MG63 (cell line): ENCODE results near the gene KMO. TPM values are rescaled to one million over a fixed set of nuclear protein-coding genes. Genes with fewer than 3 reads are reported as not detected.

ENCODE experiments used
- DNase-seq: peaks from one replicate; pipeline ENCODE4 v3.0.0-alpha.2; 2020
- H3K27me3 ChIP-seq: fragments of 250-450 bp; sonication (Bioruptor Pico); 2 replicates; pipeline ENCODE4 v1.5.1; 2020; ENCODE audit warnings: mild to moderate bottlenecking, moderate library complexity
- H3K36me3 ChIP-seq: fragments of 250-450 bp; sonication (Bioruptor Pico); 2 replicates; pipeline ENCODE4 v1.5.1; 2020; ENCODE audit warnings: mild to moderate bottlenecking, moderate library complexity
- H3K4me3 ChIP-seq: fragments of 250-450 bp; sonication (Bioruptor Pico); 2 replicates; pipeline ENCODE4 v1.5.1; 2020; ENCODE audit warnings: mild to moderate bottlenecking, moderate library complexity
- H3K9me3 ChIP-seq: fragments of 250-450 bp; sonication (Bioruptor Pico); 2 replicates; pipeline ENCODE4 v1.5.1; 2020; ENCODE audit warnings: mild to moderate bottlenecking, moderate library complexity
- total RNA-seq: library from RNA; depleted of rRNA; stranded (reverse); fragments of >200 nt; shearing (Covaris generic); gene quantifications from 2 replicates; pipeline ENCODE4 v1.2.3, GENCODE V29; 2014; ENCODE audit warnings: low replicate concordance

Gene KMO
- total RNA-seq, 1 experiment from 2014 or later, result not detected

- Histone ChIP-seq H3K27me3 (no peaks in the 10 kb centered on the region), H3K4me3 (no peak overlapping the region), H3K36me3 (0 out of 2 replicates have a peak, but pooled peaks cover 4% of the 10 kb centered on the region), H3K9me3 (no peaks in the 10 kb centered on the region)
- DNase-seq, result no peak
Observed at GRCh38 chr1:241630899-241631298, 98.7 kb downstream of the KMO start.

GRCh38 chr1:241631674-241632073 lies 99.5 kb downstream of the KMO start:
- no peak for DNase-seq
- 0 out of 2 replicates have a peak, but pooled peaks cover 4% of the 10 kb centered on the region for H3K36me3 ChIP-seq
- H3K27me3 ChIP-seq, result no peaks in the 10 kb centered on the region
- H3K4me3 ChIP-seq, result no peak overlapping the region
- H3K9me3 ChIP-seq, result no peaks in the 10 kb centered on the region

DNA sequence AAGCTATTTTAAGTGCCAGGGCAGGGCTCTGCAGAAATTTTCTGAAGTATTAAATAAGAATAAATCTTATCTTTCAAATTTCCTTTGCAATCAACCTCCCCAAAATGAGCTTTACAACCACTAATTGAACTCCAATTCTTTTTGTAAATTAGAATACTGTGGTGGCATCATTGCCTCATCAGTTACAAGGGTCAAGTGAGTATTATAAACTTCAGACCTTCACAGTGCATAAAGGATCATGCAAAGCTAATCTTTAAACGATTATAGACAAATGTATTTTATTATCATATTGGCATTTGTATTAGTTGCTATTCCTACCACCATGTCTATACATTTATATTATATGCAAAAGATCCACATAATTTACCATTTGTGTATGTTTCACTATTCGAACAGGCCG lies 100.8 kb downstream of the KMO start:
- Histone ChIP-seq H3K27me3 (no peaks in the 10 kb centered on the region), H3K36me3 (0 out of 2 replicates have a peak, but pooled peaks cover 4% of the 10 kb centered on the region), H3K9me3 (no peaks in the 10 kb centered on the region), H3K4me3 (no peak overlapping the region)
- no peak for DNase-seq

DNA sequence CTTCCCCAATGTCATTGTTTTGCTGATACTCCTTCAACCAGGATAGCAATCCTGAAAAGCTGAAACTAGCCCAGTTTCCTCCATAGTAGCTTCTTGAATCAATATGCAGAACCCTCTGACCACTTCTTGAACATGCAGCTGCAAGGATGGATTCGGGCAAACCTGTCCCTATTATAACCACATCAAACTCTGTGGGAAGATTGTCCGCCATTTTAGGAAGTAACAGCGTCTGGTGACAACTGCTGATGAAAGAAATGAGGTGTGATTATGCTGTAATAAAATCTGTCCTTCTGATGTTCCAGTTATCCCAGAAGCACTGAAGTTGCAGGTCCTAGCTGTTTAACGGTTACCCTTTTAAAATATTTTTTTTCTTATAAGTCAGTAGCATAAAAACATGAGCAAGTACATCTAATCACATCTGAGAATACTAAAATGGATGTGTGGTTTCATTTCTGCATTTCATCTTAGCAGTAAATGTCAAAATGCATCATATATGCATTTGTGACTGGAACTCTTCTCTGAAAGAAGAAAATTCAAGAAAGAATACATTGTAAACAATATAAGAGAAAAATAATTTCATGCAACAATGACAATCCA lies 103.5 kb downstream of the KMO start:
- no peak for DNase-seq

DNA sequence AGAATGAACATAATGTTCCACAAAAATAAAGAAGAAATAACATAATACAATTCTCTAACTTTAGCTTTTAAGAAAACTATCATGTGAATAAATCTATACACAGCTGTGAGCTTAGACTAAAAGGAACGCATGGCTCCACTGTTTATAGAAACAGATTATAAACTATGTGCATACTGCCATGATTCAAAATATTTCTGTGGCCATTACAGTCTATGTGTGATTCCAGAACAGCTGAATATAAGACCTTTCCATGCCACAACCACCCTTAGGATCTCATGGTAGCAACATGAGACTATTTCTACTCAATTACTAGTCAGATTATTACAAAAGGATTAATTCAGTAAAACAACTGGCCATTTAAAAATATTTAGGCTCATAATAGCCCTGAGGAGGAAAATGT lies 104.1 kb downstream of the KMO start:
- Histone ChIP-seq H3K4me3 (no peak overlapping the region), H3K27me3 (no peaks in the 10 kb centered on the region), H3K36me3 (0 out of 2 replicates have a peak, but pooled peaks cover 4% of the 10 kb centered on the region), H3K9me3 (no peaks in the 10 kb centered on the region)
- no peak for DNase-seq

More for the DNA sequence above, 103.5 kb downstream of the KMO start:
- Histone ChIP-seq H3K9me3 (no peaks in the 10 kb centered on the region), H3K36me3 (0 out of 2 replicates have a peak, but pooled peaks cover 4% of the 10 kb centered on the region), H3K27me3 (no peaks in the 10 kb centered on the region), H3K4me3 (no peak overlapping the region)

GRCh38 chr1:241637046-241637590 lies 104.9 kb downstream of the KMO start:
- Histone ChIP-seq H3K4me3 (no peak overlapping the region), H3K27me3 (no peaks in the 10 kb centered on the region), H3K36me3 (0 out of 2 replicates have a peak, but pooled peaks cover 4% of the 10 kb centered on the region), H3K9me3 (no peaks in the 10 kb centered on the region)
- no peak for DNase-seq

GRCh38 chr1:241637604-241638003 lies 105.4 kb downstream of the KMO start:
- Histone ChIP-seq H3K27me3 (no peaks in the 10 kb centered on the region), H3K36me3 (0 out of 2 replicates have a peak, but pooled peaks cover 4% of the 10 kb centered on the region), H3K9me3 (no peaks in the 10 kb centered on the region), H3K4me3 (no peak overlapping the region)
- no peak for DNase-seq

GRCh38 chr1:241638099-241638682 lies 106.0 kb downstream of the KMO start:
- Histone ChIP-seq H3K36me3 (0 out of 2 replicates have a peak, but pooled peaks cover 4% of the 10 kb centered on the region), H3K4me3 (no peak overlapping the region), H3K9me3 (no peaks in the 10 kb centered on the region), H3K27me3 (no peaks in the 10 kb centered on the region)
- DNase-seq, result no peak

DNA sequence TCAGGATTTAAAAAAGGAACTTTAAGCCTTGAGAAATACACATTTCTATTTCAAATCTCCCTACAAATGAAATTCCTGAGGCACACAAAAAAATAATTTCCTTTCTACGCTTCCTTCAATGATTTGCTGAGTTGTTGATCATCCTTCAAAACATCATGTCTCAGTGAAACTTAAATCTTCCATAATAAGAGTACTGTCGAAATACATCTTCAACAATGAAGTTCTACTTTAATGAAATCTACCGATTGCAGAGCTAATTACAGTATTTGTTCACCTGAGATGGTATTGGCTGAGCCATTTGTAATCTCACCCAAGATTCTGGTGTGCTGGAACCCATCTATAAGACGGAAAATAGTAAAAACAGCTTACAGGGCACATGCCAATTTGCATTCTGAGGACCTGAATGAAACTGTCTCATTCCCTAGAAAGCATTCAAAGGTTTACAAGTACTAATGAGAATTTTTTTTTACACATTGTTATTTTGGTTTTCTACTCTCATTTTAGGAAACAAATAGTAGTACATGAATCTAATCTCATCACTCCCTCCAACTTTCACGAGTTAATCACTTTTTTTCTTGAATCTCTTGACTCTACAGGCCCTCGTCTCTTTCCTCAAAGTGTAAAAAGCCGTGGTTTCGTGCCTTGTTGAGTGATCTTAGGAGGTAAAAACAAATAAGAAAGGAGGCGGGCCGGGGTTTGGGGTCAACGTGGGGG lies 106.9 kb downstream of the KMO start:
- 0 out of 2 replicates have a peak, but pooled peaks cover 4% of the 10 kb centered on the region for H3K36me3 ChIP-seq
- H3K27me3 ChIP-seq, result no peaks in the 10 kb centered on the region
- no peak for DNase-seq
- no peaks in the 10 kb centered on the region for H3K9me3 ChIP-seq
- H3K4me3 ChIP-seq, result peak overlapping the region; percentile 83

- Histone ChIP-seq H3K27me3 (no peaks in the 10 kb centered on the region), H3K9me3 (no peaks in the 10 kb centered on the region), H3K36me3 (0 out of 2 replicates have a peak, but pooled peaks cover 4% of the 10 kb centered on the region), H3K4me3 (peak overlapping the region; percentile 83)
- peak; percentile 39 for DNase-seq
Observed at GRCh38 chr1:241639623-241640148, 107.5 kb downstream of the KMO start.

- peak within 1 kb of the TSS; percentile 83 for H3K4me3 ChIP-seq
- peak; percentile 93 for DNase-seq
- no peaks in the 10 kb centered on the region for H3K27me3 ChIP-seq
- H3K9me3 ChIP-seq, result no peaks in the 10 kb centered on the region
- 0 out of 2 replicates have a peak, but pooled peaks cover under 1% of the 10 kb centered on the region for H3K36me3 ChIP-seq
Observed at GRCh38 chr1:241640149-241640866, 108.1 kb downstream of the KMO start, which contains the start of the genes CHML and OPN3. CHML (minus strand) TSS chr1:241640369; CDS start chr1:241635766, 4,603 bp downstream. OPN3 (minus strand) TSS chr1:241640369; CDS start chr1:241640254, 115 bp downstream.

GRCh38 chr1:241640867-241641622 lies 108.9 kb downstream of the KMO start:
- peak overlapping the region; percentile 47 for H3K4me3 ChIP-seq
- H3K27me3 ChIP-seq, result no peaks in the 10 kb centered on the region
- H3K9me3 ChIP-seq, result no peaks in the 10 kb centered on the region
- no peak for DNase-seq
- no peaks in the 10 kb centered on the region for H3K36me3 ChIP-seq

- DNase-seq, result no peak
- Histone ChIP-seq H3K27me3 (no peaks in the 10 kb centered on the region), H3K36me3 (no peaks in the 10 kb centered on the region), H3K9me3 (no peaks in the 10 kb centered on the region), H3K4me3 (no peak overlapping the region)
Observed at GRCh38 chr1:241641773-241642592, 109.8 kb downstream of the KMO start.

DNA sequence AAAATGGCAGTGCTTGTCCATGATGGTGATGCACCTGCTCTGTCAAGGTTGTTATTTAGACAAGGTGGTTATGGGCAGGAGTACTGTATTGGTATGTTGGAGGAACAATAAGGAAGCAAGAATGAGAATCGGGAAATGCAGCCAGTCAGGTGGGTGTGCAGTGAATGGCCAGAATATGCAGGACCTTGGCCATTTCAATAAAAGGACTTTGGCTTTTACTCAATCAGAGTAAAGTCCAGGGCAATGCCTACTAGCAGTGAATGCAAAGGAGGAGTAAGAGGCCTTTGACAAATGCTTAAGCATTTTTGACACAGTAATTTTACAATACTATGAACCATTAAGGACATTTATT lies 110.4 kb downstream of the KMO start:
- no peak for DNase-seq
- Histone ChIP-seq H3K4me3 (no peak overlapping the region), H3K9me3 (no peaks in the 10 kb centered on the region), H3K36me3 (no peaks in the 10 kb centered on the region), H3K27me3 (no peaks in the 10 kb centered on the region)

- DNase-seq, result no peak
- Histone ChIP-seq H3K4me3 (no peak overlapping the region), H3K9me3 (no peaks in the 10 kb centered on the region), H3K27me3 (no peaks in the 10 kb centered on the region), H3K36me3 (no peaks in the 10 kb centered on the region)
Observed at GRCh38 chr1:241644259-241644658, 112.1 kb downstream of the KMO start.
